ENCODE measurements around the gene PLPP3.

Gene PLPP3

GRCh38 chr1:56545711-56546110 lies 33.7 kb downstream of the PLPP3 start:
- no peak for DNase-seq

DNA sequence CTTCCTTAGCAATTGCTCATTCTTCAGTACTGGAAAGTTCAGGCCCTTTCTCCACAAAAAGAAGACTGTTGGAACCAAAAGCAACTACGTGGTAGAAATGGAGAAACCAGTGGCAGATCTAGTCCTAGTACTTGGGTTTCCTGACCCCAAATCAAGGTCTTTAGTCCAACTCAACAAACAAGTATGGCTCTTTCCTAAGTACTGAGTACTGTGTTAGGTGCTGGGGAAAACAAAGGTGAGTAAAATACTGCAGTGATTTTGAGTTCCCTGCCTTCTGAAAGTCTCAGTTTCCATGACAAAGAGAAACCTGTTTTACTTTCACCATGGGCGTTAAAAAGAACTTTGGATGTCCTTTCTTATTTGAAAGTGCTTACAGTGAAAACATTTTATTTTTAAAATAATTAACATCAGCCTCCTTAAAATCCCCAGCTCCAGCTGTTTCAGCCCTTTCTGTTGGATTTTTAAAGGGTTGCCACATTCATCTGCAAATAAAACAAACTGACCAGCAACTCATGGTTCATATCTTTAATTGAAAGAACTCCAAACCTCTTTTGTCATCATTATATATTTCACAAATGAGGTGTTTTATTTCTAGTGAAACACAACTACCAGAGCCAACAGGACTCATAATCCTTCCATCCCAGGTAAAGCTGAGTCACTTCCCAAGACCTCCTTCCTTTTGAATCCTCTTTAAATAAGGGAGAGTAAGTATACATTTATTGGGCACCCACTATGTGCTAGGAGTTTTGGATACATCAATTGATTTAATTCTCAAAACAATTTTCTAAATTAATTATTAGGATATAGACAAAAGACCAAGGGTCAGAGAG lies 35.4 kb downstream of the PLPP3 start:
- DNase-seq: no peak

DNA sequence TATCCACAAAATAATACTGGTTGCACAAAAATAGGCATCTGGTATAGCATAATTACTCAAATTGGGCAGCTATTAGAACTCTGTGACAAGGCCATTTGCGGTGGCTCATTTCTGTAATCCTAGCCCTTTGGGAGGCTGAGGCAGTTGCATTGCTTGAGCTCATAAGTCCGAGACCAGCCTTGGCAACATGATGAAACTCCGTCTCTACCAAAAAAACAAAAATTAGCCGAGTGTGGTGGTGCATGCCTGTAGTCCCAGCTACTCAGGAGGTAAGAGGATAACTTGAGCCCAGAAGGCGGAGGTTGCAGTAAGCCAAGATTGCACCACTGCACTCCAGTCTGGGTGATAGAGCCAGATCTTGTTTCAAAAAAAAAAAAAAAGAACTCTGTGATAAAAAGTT lies 36.7 kb downstream of the PLPP3 start:
- no peak for DNase-seq

GRCh38 chr1:56541408-56541807 lies 38.0 kb downstream of the PLPP3 start:
- DNase-seq: no peak

- no peak for DNase-seq
Observed at GRCh38 chr1:56540467-56540866, 38.9 kb downstream of the PLPP3 start.

GRCh38 chr1:56539520-56539931 lies 39.8 kb downstream of the PLPP3 start:
- no peak for DNase-seq

DNA sequence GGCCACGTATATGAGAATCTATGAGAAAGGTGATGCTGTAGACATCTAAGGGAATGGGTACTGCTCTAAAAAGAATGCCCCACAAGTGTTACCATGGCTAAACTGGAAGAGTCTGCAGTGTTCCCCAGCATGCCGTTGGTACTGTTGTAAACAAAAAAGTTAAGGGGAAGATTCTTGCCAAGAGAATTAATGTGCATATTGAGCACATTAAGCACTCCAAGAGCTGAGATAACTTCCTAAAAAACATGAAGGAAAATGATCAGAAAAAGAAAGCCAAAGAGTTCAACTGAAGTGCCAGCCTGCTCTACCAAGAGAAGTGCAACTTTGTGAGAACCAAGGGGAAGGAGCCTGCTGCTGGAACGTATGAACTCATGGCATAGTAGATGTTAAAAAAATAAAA lies 40.8 kb downstream of the PLPP3 start:
- no peak for DNase-seq

DNA sequence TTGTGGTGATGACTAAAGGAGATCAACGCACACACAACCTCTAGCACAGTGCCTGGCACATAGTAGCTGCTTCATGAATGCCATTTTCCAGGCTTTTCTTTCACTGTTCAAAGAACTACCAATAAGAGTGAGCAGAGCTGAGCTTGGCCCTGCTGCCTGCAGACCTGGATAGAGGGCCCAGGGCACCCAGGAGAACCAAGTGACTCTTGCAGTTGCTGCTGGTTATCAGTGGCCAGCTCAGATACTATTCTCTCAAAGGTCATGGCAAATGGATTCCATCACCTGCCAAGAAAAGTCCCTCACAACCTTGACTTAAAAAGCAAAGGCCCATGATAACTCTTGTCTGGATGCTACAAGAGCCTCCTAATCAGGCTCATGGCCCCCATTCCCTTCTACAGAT lies 41.7 kb downstream of the PLPP3 start:
- no peak for DNase-seq

GRCh38 chr1:56535939-56536338 lies 43.4 kb downstream of the PLPP3 start:
- DNase-seq: no peak

- no peak for DNase-seq
Observed at GRCh38 chr1:56535362-56535761, 44.0 kb downstream of the PLPP3 start.

GRCh38 chr1:56534130-56534651 lies 45.2 kb downstream of the PLPP3 start:
- no peak for DNase-seq

- no peak for DNase-seq
Observed at GRCh38 chr1:56533621-56534020, 45.7 kb downstream of the PLPP3 start.

DNA sequence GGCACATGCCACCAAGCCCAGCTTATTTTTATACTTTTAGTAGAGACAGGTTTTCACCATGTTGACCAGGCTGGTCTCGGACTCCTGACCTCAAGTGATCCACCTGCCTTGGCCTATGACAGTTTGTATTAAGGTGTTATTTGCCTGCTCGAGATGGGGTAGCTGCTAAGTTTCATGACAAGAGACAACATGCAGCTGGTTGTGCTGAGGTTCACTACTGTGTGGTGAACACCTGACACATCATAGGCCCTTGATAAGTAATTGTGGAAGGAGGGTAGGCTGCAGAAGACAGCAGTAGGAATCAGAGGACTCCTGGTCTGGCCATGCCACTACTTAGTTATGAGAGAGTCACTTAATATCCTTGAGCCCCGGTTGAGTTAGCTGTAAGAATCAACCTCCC lies 46.2 kb downstream of the PLPP3 start:
- no peak for DNase-seq

- DNase-seq: no peak
Observed at GRCh38 chr1:56532350-56532683, 47.0 kb downstream of the PLPP3 start.

DNA sequence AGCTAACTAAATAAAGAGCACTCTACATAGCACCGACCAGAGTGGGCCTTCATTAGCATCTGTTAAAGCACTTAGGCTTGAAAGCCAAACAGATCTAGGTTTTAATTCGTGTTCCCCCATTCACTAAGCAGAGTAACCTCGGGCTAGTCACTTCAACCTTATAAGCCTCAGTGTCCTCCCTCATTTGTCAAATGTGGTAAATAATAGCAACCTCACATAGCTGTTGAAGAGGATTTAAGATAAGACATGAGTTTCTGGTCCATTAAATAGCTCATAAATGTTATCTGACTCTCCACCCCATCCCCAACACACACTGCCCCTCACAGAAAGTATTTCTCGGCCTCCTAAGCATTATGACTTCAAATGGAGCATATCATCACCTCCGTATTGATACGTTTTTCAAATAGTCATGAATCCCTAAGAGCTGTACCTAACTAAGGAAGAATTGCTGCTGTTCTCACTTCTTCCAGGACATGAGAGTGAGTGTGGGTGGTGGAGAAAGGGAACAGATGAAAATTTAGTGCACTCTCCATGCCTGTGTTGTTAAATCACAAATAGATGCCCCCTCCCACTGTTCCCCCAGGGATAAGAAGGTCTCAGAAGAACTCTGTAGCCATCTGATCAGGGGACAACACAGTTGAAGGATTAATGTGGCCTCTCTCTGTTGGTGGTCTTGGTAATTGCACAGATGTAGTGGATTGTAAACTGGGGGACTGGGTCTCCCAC lies 47.6 kb downstream of the PLPP3 start:
- DNase-seq: no peak

- DNase-seq: no peak
Observed at GRCh38 chr1:56529801-56530200, 49.6 kb downstream of the PLPP3 start.

GRCh38 chr1:56527548-56528302 lies 51.6 kb downstream of the PLPP3 start:
- no peak for DNase-seq

- no peak for DNase-seq
Observed at GRCh38 chr1:56526571-56527174, 52.7 kb downstream of the PLPP3 start.

DNA sequence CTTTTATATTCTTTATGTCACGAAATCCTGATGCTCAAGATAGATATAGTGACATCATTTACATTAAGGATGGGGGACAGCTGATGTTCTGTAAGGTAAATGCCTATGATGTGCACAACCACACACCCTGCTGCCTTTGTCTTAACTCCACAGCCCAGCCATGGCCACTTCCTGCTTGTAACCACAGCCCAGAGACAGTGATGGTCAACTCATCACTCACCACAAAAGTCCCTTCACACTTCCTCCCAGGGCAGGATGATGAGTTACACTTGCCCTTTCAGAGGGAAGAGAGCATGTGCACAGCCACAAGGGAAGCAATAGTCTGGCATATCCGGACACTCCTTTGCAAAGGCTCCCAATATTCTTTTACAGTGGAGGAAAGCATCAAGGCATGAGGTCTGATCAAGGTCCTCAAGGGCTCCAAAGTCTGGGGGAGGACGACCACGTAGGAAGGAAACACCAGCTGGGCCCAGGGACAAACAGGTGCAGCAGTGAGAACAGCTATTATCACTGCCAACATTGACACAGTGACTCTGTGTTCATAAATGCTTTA lies 53.8 kb downstream of the PLPP3 start:
- no peak for DNase-seq

- no peak for DNase-seq
Observed at GRCh38 chr1:56524263-56524662, 55.1 kb downstream of the PLPP3 start.

GRCh38 chr1:56522680-56523079 lies 56.7 kb downstream of the PLPP3 start:
- DNase-seq: no peak

GRCh38 chr1:56520016-56520601 lies 59.3 kb downstream of the PLPP3 start:
- DNase-seq: no peak

Data from GOT3 (cell line).